ENCODE data around the gene ADAMTS7.
"Not testable (repeated sequence)": the region's sequence is repeated elsewhere in the genome, so short reads cannot be mapped to it uniquely, and the experiment has no call there.

ADAMTS7 gene

DNA sequence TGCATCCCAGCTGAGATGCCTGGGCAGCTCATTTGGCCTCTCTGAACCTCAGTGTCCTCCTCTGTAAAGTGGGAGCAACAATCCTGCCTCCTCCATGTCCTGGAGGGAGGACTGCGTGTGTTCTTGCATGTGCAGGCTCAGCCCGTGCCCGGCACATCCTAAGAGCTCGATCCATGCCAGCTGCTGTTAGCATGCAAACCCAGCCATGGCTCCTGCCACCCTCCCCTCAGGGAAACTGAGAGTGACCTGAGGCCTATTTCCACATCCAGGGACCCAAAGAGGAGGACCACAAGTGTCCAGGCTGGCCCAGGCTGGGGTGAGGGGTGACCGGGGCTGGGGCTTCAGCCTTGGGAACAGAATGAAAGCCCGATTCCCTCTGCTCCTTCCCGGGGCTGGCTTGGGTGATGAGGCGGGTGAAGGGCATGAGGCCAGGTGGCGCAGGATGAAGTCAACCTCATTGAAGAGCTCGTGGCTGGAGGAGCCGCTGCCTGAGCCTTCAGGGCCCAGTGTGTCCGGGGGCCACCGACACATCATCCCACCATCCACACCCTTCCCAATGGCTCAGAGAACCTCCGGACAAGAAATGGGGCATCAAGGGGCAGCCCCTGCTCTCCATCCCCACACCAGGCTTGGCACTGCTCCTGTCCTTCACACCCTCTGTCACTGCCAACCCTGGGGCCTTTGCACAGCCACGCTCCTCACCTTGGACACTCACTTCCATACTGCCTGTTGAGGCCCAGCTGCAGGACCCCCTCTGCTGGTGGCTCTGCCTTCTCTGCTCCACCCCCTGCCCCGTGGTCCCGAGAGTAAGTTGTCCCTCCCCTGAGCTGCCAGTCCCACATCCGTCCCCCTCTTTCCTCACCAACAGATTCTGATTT lies 42.5 kb downstream of the ADAMTS7 start:
- Histone ChIP-seq H3K27me3 (no peaks in the 10 kb centered on the region), H3K4me1 (peaks cover 10% of the 10 kb centered on the region), H3K9me3 (no peaks in the 10 kb centered on the region; the same call in 1 of the 2 replicates), H3K36me3 (no peaks in the 10 kb centered on the region; the same call in 1 of the 2 replicates), H3K4me3 (ENCODE audit: low read depth, low read length) (no peak overlapping the region)
- TF ChIP-seq, protein P1, sequence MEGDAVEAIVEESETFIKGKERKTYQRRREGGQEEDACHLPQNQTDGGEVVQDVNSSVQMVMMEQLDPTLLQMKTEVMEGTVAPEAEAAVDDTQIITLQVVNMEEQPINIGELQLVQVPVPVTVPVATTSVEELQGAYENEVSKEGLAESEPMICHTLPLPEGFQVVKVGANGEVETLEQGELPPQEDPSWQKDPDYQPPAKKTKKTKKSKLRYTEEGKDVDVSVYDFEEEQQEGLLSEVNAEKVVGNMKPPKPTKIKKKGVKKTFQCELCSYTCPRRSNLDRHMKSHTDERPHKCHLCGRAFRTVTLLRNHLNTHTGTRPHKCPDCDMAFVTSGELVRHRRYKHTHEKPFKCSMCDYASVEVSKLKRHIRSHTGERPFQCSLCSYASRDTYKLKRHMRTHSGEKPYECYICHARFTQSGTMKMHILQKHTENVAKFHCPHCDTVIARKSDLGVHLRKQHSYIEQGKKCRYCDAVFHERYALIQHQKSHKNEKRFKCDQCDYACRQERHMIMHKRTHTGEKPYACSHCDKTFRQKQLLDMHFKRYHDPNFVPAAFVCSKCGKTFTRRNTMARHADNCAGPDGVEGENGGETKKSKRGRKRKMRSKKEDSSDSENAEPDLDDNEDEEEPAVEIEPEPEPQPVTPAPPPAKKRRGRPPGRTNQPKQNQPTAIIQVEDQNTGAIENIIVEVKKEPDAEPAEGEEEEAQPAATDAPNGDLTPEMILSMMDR (IDR thresholded peaks at IDR 0.05; ENCODE audit: low read depth, low read length): no peak
- DNase-seq: no peak

DNA sequence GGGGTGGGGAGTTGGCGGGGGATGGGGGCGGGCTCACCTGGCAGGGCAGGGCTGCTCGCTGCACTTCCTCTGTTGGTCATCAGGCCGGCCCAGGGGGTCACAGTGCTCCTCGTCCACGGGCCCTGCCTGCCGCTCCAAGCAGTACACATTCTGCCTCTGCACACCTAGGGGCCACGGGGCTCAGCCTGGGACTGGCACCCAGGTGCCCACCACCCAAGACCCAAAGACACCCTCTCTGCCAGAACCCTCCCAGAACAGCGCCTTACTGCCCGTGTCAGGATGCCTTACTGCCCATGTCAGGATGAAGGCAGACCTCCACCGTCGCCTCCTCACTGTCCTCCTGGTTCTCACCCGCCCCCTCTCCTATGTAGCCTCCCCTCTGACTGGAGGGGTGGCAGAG lies 43.2 kb downstream of the ADAMTS7 start:
- no peaks in the 10 kb centered on the region; the same call in 1 of the 2 replicates for H3K9me3 ChIP-seq

DNA sequence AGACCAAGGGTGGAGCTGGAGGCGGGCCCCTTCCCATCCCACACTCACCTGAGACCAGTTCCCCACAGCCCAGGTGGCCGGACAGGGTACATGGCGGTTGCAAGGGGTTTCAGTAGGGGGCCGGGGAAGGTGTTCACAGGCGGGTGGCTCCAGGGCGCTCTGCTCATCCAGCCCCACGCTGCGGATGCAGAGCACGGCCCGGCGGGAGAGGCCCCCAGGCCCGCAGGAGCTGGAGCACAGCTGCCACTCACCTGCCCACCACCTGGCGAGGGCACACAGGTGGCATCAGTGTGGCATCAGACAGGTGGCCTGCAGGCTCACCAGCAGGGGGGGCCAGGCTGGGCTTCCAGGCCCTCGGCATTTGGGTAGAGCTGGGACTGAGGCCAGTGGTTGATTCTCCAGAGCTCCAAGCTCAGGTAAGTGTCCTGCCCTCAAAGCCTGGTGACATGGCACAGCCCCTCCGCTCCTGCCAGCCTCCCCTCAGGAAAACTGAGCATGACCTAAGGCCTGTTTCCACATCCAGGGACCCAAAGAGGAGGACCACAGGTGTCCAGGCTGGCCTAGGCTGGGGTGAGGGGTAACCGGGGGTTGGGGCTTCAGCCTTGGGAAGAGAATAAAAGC lies 43.8 kb downstream of the ADAMTS7 start:
- no peaks in the 10 kb centered on the region for H3K27me3 ChIP-seq
- TF ChIP-seq, protein P1 (IDR thresholded peaks at IDR 0.05; ENCODE audit: low read depth, low read length): no peak
- H3K4me1 ChIP-seq: peaks cover 17% of the 10 kb centered on the region
- DNase-seq: no peak
- no peaks in the 10 kb centered on the region; the same call in 1 of the 2 replicates for H3K9me3 ChIP-seq
- no peak overlapping the region for H3K4me3 ChIP-seq (ENCODE audit: low read depth, low read length)
- no peaks in the 10 kb centered on the region; the same call in 1 of the 2 replicates for H3K36me3 ChIP-seq

More for the DNA sequence above, 43.2 kb downstream of the ADAMTS7 start:
- TF ChIP-seq, protein P1 (IDR thresholded peaks at IDR 0.05; ENCODE audit: low read depth, low read length): no peak
- no peaks in the 10 kb centered on the region for H3K27me3 ChIP-seq
- no peaks in the 10 kb centered on the region; the same call in 1 of the 2 replicates for H3K36me3 ChIP-seq
- no peak for DNase-seq
- peaks cover 15% of the 10 kb centered on the region for H3K4me1 ChIP-seq
- H3K4me3 ChIP-seq (ENCODE audit: low read depth, low read length): no peak overlapping the region

DNA sequence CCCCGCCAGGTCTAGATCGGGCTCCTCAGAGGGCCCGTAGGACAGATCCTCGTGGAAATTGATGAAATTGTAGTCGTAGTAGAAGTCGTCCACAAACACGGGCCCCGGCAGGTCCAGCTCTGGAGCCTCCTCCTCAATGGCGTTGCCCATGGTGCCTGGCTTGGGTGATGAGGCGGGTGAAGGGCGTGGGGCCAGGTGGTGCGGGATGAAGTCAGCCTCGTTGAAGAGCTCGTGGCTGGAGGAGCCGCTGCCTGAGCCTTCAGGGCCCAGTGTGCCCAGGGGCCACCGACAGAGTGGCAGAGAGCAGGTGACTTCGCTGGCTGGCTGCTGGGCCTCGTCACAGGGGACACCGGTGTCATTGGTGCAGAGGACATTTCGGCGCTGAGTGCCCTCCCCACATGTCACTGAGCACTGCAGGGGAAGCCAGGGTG lies 44.6 kb downstream of the ADAMTS7 start:
- H3K36me3 ChIP-seq; H3K4me3 ChIP-seq (ENCODE audit: low read depth, low read length); DNase-seq; H3K27me3 ChIP-seq; H3K9me3 ChIP-seq: not testable (repeated sequence)
- peaks cover 23% of the 10 kb centered on the region for H3K4me1 ChIP-seq

DNA sequence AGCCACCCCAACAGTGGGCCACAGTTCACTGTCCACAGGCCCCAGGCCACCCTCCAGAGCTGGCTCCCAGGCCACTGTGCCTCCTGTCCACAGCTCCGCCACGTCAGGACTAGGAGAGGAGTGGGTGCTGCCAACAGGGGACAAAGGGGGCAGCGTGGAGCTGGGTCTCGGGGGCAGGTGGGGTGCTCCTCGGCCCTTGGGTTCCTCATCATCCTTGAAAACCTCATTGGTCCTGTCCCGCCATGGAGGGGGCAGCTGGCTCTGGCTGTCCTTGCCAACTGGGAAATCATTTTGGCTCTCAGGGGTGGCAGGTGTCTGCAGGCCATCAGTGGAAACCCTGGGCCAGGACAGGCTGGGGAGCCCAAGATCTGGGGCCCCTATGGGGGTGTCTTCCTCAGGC lies 45.2 kb downstream of the ADAMTS7 start:
- TF ChIP-seq, protein P1 (IDR thresholded peaks at IDR 0.05; ENCODE audit: low read depth, low read length): no peak
- Histone ChIP-seq H3K27me3 (no peaks in the 10 kb centered on the region), H3K4me1 (peaks cover 30% of the 10 kb centered on the region), H3K4me3 (ENCODE audit: low read depth, low read length) (no peak overlapping the region), H3K36me3 (no peaks in the 10 kb centered on the region; the same call in 1 of the 2 replicates), H3K9me3 (no peaks in the 10 kb centered on the region; the same call in 1 of the 2 replicates)
- no peak for DNase-seq

DNA sequence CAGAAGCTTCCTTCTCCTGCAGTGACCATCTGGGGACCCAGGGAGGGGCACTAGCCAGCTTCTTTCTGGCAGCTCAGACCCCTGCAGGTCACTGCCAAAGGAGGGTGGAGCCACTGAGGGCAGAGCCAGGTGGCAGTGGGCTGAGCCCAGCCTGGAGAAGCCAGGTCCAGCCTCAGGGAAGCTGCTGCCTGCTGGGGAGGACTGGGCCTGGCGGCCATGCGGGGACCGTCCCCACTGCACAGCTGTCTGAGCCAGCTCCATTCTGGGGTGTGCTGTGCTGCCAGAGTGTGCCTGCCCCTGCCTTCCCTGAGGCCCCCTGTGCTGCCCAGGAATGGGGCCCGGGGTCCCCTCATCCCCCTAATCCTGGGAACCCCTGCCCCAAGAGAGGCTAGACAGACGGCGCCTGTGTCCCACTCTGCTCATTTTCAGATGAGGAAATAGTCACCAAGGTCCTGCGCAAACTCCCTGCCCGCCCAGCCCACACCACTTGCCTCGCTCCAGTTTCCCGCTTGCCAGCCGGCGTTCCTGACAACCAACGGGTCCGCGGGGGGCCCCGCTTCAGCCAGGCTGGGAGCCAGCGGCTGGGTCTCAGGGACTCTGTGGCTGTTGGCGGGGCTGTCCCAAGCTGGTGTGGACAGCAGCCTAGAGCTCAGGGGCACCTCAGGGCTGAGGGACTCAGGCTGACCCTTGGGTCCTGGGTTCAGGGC lies 46.0 kb downstream of the ADAMTS7 start:
- H3K9me3 ChIP-seq; DNase-seq; H3K27me3 ChIP-seq; H3K36me3 ChIP-seq; H3K4me3 ChIP-seq (ENCODE audit: low read depth, low read length): not testable (repeated sequence)
- peaks cover 36% of the 10 kb centered on the region for H3K4me1 ChIP-seq

DNA sequence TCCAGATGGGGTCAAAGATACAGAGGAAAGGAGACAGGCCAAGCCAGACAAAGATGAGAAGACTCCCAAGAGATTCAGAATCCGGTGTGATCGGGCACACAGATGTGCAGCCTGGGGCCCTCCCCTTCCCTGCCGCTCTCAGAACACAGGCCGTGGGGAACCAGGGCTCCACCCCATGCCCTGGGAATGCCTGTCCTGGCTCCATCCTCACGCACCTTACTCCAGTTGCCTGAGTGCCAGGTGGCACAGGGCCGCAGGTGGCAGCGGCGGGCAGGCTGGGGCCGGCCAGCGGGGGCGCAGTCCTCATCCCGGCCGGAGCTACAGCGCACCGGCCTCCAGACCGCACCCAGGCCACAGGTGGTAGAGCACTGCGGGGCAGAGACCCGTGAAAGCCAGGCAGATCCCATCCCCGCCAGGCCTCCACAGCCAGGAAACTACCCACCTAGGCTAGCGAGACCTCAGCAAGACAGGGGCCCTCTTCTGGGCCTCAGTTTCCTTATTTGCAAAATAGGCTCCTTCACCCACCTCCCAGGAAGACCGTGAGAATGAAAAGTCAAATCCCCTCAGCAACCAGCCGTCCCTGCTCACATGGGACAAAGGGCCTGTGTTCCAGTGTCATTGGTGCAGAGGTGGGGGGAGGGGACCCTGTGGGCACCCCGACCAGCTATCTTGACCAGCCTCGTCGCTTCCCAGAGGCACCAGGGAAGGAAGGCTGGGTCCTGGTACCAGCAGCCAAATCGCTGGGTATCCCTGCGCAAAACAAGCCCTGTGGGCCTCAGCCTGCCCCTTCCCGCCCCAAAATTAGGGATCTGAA lies 46.7 kb downstream of the ADAMTS7 start:
- H3K27me3 ChIP-seq; H3K9me3 ChIP-seq; DNase-seq; H3K36me3 ChIP-seq; H3K4me3 ChIP-seq (ENCODE audit: low read depth, low read length): not testable (repeated sequence)
- peaks cover 37% of the 10 kb centered on the region for H3K4me1 ChIP-seq

Measured in BE2C (cell line).